Measurements from ENCODE around the gene TCFL5. TPM values are rescaled to one million over a fixed set of nuclear protein-coding genes. Genes with fewer than 3 reads are reported as not detected.
"Not testable (repeated sequence)": the region's sequence is repeated elsewhere in the genome, so short reads cannot be mapped to it uniquely, and the experiment has no call there.

TCFL5 gene
- total RNA-seq, 1 donor, result 19.0 TPM

GRCh38 chr20:62855120-62855519 lies 6.5 kb downstream of the TCFL5 start:
- no peak overlapping the region for H3K4me3 ChIP-seq (ENCODE audit: low read depth, low read length)
- no peak for TF ChIP-seq CTCF (IDR thresholded peaks at IDR 0.05; ENCODE audit: insufficient read depth, low read depth, low read length)
- no peak for DNase-seq (ENCODE audit: low read depth)

- DNase-seq (ENCODE audit: low read depth), result no peak
- no peak for TF ChIP-seq CTCF (IDR thresholded peaks at IDR 0.05; ENCODE audit: insufficient read depth, low read depth, low read length)
- H3K4me3 ChIP-seq (ENCODE audit: low read depth, low read length), result no peak overlapping the region
These were observed 7.5 kb downstream of the TCFL5 start for GRCh38 chr20:62854121-62854520.

- not testable (repeated sequence) for DNase-seq (ENCODE audit: low read depth); H3K4me3 ChIP-seq (ENCODE audit: low read depth, low read length)
These were observed 8.3 kb downstream of the TCFL5 start for GRCh38 chr20:62853304-62853703.

DNA sequence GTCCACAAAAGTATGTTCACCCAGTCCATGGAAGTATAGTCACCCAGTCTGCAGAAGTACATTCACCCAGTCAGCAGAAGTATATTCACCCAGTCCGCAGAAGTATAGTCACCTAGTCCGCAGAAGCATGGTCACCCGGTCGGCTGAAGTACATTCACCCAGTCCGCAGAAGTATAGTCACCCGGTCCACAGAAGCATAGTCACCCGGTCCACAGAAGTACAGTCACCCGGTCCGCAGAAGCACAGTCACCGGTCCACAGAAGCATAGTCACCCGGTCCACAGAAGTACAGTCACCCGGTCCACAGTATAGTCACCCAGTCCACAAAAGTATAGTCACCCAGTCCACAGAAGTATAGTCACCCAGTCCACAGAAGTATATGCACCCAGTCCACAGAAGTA lies 8.8 kb downstream of the TCFL5 start:
- no peak for TF ChIP-seq CTCF (IDR thresholded peaks at IDR 0.05; ENCODE audit: insufficient read depth, low read depth, low read length)
- DNase-seq (ENCODE audit: low read depth), result no peak
- H3K4me3 ChIP-seq (ENCODE audit: low read depth, low read length), result no peak overlapping the region

DNA sequence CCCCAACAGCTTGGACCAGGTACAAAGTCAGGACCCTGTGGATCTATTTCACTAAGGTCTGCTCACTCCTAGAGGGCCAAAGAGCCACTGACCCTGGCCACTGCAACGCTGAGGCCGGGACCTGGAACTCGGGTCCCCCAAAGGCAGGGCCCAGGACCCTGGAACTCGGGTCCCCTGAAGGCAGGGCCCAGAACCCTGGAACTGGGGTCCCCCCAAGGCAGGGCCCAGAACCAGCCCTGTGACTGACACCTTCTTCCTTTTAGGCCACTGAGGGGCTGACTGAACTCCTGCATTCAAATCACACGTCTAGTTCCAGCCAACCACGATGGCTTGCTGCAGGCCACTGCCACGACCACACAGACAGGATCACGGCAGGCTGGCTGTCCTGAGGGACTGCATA lies 9.4 kb downstream of the TCFL5 start:
- DNase-seq (ENCODE audit: low read depth), result no peak
- H3K4me3 ChIP-seq (ENCODE audit: low read depth, low read length), result no peak overlapping the region
- TF ChIP-seq CTCF (IDR thresholded peaks at IDR 0.05; ENCODE audit: insufficient read depth, low read depth, low read length), result no peak

- H3K4me3 ChIP-seq (ENCODE audit: low read depth, low read length), result no peak overlapping the region
- no peak for DNase-seq (ENCODE audit: low read depth)
- no peak for TF ChIP-seq CTCF (IDR thresholded peaks at IDR 0.05; ENCODE audit: insufficient read depth, low read depth, low read length)
These were observed 11.2 kb downstream of the TCFL5 start for GRCh38 chr20:62850333-62850974.

GRCh38 chr20:62849431-62849830 lies 12.2 kb downstream of the TCFL5 start:
- no peak for DNase-seq (ENCODE audit: low read depth)
- TF ChIP-seq CTCF (IDR thresholded peaks at IDR 0.05; ENCODE audit: insufficient read depth, low read depth, low read length), result no peak
- H3K4me3 ChIP-seq (ENCODE audit: low read depth, low read length), result no peak overlapping the region

GRCh38 chr20:62848917-62849316 lies 12.7 kb downstream of the TCFL5 start:
- DNase-seq (ENCODE audit: low read depth); H3K4me3 ChIP-seq (ENCODE audit: low read depth, low read length): not testable (repeated sequence)

Measured in fibroblast of villous mesenchyme (primary cell).